ENCODE measurements around the gene MAPKBP1. TPM values are rescaled to one million over a fixed set of nuclear protein-coding genes. Genes with fewer than 3 reads are reported as not detected.

Gene MAPKBP1
- total RNA-seq, 2 donors from 2014 or later = 16.7 to 26.3 TPM

DNA sequence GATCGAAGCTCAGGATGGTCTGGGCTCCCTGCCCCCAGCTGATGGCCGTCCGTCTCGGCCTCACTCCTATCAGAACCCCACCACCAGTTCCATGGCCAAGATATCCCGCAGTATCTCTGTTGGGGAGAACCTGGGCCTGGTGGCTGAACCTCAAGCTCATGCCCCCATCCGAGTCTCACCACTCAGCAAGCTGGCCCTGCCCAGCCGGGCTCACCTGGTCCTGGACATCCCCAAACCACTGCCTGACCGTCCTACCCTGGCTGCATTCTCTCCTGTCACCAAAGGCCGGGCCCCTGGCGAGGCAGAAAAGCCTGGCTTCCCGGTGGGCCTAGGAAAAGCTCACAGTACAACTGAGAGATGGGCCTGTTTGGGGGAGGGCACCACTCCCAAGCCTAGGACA is 49.2 kb downstream of the MAPKBP1 start:
- Mint-ChIP-seq H3K27ac (no peak overlapping the region), H3K27me3 (ENCODE audit: insufficient read depth) (peaks cover 3% of the 10 kb centered on the region), H3K4me1 (peaks cover 2% of the 10 kb centered on the region), H3K36me3 (ENCODE audit: low read depth) (peaks cover 15% of the 10 kb centered on the region), H3K9me3 (no peaks in the 10 kb centered on the region), H3K4me3 (no peak overlapping the region)
- TF ChIP-seq, protein P1, sequence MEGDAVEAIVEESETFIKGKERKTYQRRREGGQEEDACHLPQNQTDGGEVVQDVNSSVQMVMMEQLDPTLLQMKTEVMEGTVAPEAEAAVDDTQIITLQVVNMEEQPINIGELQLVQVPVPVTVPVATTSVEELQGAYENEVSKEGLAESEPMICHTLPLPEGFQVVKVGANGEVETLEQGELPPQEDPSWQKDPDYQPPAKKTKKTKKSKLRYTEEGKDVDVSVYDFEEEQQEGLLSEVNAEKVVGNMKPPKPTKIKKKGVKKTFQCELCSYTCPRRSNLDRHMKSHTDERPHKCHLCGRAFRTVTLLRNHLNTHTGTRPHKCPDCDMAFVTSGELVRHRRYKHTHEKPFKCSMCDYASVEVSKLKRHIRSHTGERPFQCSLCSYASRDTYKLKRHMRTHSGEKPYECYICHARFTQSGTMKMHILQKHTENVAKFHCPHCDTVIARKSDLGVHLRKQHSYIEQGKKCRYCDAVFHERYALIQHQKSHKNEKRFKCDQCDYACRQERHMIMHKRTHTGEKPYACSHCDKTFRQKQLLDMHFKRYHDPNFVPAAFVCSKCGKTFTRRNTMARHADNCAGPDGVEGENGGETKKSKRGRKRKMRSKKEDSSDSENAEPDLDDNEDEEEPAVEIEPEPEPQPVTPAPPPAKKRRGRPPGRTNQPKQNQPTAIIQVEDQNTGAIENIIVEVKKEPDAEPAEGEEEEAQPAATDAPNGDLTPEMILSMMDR (conservative IDR thresholded peaks at IDR 0.05) = no peak
- no peaks in the 10 kb centered on the region for H3K9me3 ChIP-seq (ENCODE audit: control insufficient read depth, low read length)
- no peaks in the 10 kb centered on the region for H3K4me1 ChIP-seq (ENCODE audit: control insufficient read depth, insufficient read depth, low read length)
- H3K27me3 ChIP-seq (ENCODE audit: control insufficient read depth, insufficient read depth, low read length, poor library complexity, severe bottlenecking) = no peaks in the 10 kb centered on the region
- DNase-seq = no peak
- peaks cover 4% of the 10 kb centered on the region for H3K36me3 ChIP-seq (ENCODE audit: control insufficient read depth, insufficient read depth, low read length)
- 93 to 94% methylated on average over 3 to 11 of the region's 11 CpGs for WGBS, 2 experiments (ENCODE audit: insufficient coverage in 1 of 2, insufficient read length in 1 of 2)
- H3K27ac ChIP-seq (ENCODE audit: low read depth, low read length) = no peak overlapping the region
- no peak overlapping the region for H3K9ac ChIP-seq (ENCODE audit: extremely low read depth, low read length, poor library complexity, severe bottlenecking)
- H3K4me3 ChIP-seq (ENCODE audit: low read length) = no peak overlapping the region

DNA sequence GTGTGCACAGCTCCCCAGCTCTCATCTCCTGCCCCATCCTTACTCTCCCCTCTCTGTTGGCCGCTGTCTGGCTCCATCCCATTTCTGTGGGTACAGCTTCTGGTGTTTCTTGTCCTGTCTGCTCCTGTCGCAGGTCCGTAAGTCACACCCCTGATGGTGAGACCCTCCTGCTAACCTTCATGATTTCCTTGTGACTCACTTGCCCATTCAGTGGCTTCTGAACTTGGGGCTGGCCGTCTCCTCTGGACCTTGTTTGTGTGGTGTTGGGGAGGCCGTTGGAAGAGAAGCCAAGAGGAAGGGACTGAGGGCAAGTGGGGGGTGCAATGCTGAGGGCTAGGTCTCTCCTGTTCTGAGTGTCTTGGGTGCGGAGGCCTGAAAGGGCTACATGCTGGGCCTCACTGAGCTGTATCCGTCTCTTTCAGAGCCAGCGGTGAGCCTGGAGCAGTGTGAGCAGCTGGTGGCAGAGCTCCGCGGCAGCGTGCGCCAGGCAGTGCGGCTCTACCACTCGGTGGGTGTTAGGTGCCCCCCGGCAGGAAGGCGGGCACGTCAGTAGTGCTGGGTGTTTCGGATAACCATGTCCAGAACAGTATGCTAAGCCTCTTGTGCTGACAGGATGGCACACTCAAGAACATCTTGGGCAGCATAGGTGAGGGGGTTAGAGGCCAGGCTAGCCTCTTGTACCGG is 49.9 kb downstream of the MAPKBP1 start:
- no peak overlapping the region for H3K4me3 ChIP-seq (ENCODE audit: low read length)
- no peaks in the 10 kb centered on the region for H3K36me3 ChIP-seq (ENCODE audit: control insufficient read depth, insufficient read depth, low read length)
- no peak overlapping the region for H3K27ac ChIP-seq (ENCODE audit: low read depth, low read length)
- Mint-ChIP-seq H3K36me3 (ENCODE audit: low read depth) (peaks cover 15% of the 10 kb centered on the region), H3K4me3 (no peak overlapping the region), H3K4me1 (peaks cover 5% of the 10 kb centered on the region), H3K9me3 (no peaks in the 10 kb centered on the region), H3K27me3 (ENCODE audit: insufficient read depth) (peaks cover 3% of the 10 kb centered on the region), H3K27ac (no peak overlapping the region)
- H3K9ac ChIP-seq (ENCODE audit: extremely low read depth, low read length, poor library complexity, severe bottlenecking) = no peak overlapping the region
- 93 to 97% methylated on average over 15 to 19 of the region's 19 CpGs for WGBS, 2 experiments (ENCODE audit: insufficient coverage in 1 of 2, insufficient read length in 1 of 2)
- TF ChIP-seq, protein P1 (conservative IDR thresholded peaks at IDR 0.05) = no peak
- no peaks in the 10 kb centered on the region for H3K9me3 ChIP-seq (ENCODE audit: control insufficient read depth, low read length)
- H3K27me3 ChIP-seq (ENCODE audit: control insufficient read depth, insufficient read depth, low read length, poor library complexity, severe bottlenecking) = no peaks in the 10 kb centered on the region
- peaks cover 4% of the 10 kb centered on the region for H3K4me1 ChIP-seq (ENCODE audit: control insufficient read depth, insufficient read depth, low read length)
- DNase-seq = no peak

DNA sequence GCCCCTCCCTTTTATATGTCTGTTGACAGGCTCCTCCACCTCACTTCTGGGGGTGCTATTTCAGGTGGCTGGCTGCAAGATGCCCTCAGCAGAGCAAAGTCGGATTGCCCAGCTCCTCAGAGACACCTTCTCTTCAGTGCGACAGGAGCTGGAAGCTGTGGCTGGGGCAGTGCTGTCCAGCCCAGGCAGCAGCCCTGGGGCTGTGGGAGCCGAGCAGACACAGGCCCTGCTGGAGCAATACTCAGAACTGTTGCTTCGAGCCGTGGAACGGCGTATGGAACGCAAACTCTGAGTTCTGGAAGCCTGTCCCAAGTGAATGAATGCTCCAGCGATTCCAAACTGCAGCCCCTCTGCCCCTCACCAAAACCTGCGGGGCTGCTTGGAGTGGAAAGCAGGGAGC is 50.9 kb downstream of the MAPKBP1 start:
- H3K9me3 ChIP-seq (ENCODE audit: control insufficient read depth, low read length) = no peaks in the 10 kb centered on the region
- no peak overlapping the region for H3K4me3 ChIP-seq (ENCODE audit: low read length)
- Mint-ChIP-seq H3K9me3 (no peaks in the 10 kb centered on the region), H3K27me3 (ENCODE audit: insufficient read depth) (peaks cover 3% of the 10 kb centered on the region), H3K27ac (no peak overlapping the region), H3K4me1 (peaks cover 5% of the 10 kb centered on the region), H3K4me3 (no peak overlapping the region), H3K36me3 (ENCODE audit: low read depth) (peaks cover 16% of the 10 kb centered on the region)
- peaks cover 4% of the 10 kb centered on the region for H3K4me1 ChIP-seq (ENCODE audit: control insufficient read depth, insufficient read depth, low read length)
- WGBS, 2 experiments (ENCODE audit: insufficient coverage in 1 of 2, insufficient read length in 1 of 2) = 91 to 97% methylated on average over 9 to 10 of the region's 10 CpGs
- no peaks in the 10 kb centered on the region for H3K36me3 ChIP-seq (ENCODE audit: control insufficient read depth, insufficient read depth, low read length)
- no peak overlapping the region for H3K9ac ChIP-seq (ENCODE audit: extremely low read depth, low read length, poor library complexity, severe bottlenecking)
- DNase-seq = no peak
- H3K27me3 ChIP-seq (ENCODE audit: control insufficient read depth, insufficient read depth, low read length, poor library complexity, severe bottlenecking) = no peaks in the 10 kb centered on the region
- H3K27ac ChIP-seq (ENCODE audit: low read depth, low read length) = no peak overlapping the region
- TF ChIP-seq, protein P1 (conservative IDR thresholded peaks at IDR 0.05) = no peak
